Ectodermal cell (in vitro differentiated cells): Measurements from ENCODE around the gene PCDHGB6. TPM values are rescaled to one million over a fixed set of nuclear protein-coding genes. Genes with fewer than 3 reads are reported as not detected.
"Not testable (repeated sequence)": the region's sequence is repeated elsewhere in the genome, so short reads cannot be mapped to it uniquely, and the experiment has no call there.

Experiments
- H3K27ac ChIP-seq: 2 replicates; pipeline ENCODE4 v1.7.0; 2013; ENCODE audit warnings: mild to moderate bottlenecking, low read depth, low read length; ENCODE audit not compliant: insufficient read depth, poor library complexity, severe bottlenecking
- H3K27me3 ChIP-seq: 2 replicates; pipeline ENCODE4 v1.7.0; 2013; ENCODE audit warnings: mild to moderate bottlenecking, low read length; ENCODE audit not compliant: insufficient read depth, control insufficient read depth, poor library complexity, severe bottlenecking
- H3K36me3 ChIP-seq: one replicate; pipeline ENCODE4 v1.7.0; 2013; ENCODE audit warnings: low read length; ENCODE audit not compliant: control insufficient read depth, insufficient read depth
- H3K4me1 ChIP-seq: one replicate; pipeline ENCODE4 v1.7.0; 2013; ENCODE audit warnings: low read length; ENCODE audit not compliant: control insufficient read depth, insufficient read depth
- H3K4me3 ChIP-seq: 2 replicates; pipeline ENCODE4 v1.7.0; 2013; ENCODE audit warnings: low read depth, low read length, control low read depth; ENCODE audit not compliant: insufficient read depth
- H3K9me3 ChIP-seq: 2 replicates; pipeline ENCODE4 v1.7.0; 2013; ENCODE audit warnings: mild to moderate bottlenecking, low read length, moderate library complexity; ENCODE audit not compliant: control insufficient read depth
- WGBS, 2 experiments: methylation state at CpG; one replicate each; pipeline ENCODE4 v1.1.7; 2013; ENCODE audit warnings: missing lambda C conversion rate in 2 of 2; 5-methylcytosine and 5-hydroxymethylcytosine counted together
- polyA plus RNA-seq, 4 experiments: library from polyadenylated mRNA; stranded (reverse); fragments of 50-300 nt; gene quantifications; one replicate each; pipeline ENCODE4 v1.2.3, GENCODE V29; 2013

Gene PCDHGB6
- 34.5 TPM for polyA plus RNA-seq (2013, experiment 1 of 4)
- 38.6 TPM for polyA plus RNA-seq (2013, experiment 2 of 4)
- polyA plus RNA-seq (2013, experiment 3 of 4): 30.6 TPM
- polyA plus RNA-seq (2013, experiment 4 of 4): 34.6 TPM

GRCh38 chr5:141407790-141408505 is at the start of gene PCDHGB6:
TSS of gene PCDHGB6 (plus strand) at chr5:141408021. CDS start at chr5:141408203, 182 bp downstream.
- H3K9me3 ChIP-seq, H3K27me3 ChIP-seq, H3K4me1 ChIP-seq: not testable (repeated sequence)
- Histone ChIP-seq H3K27ac (peak within 1 kb of the TSS; percentile 79), H3K36me3 (peaks cover 13% of the 10 kb centered on the region), H3K4me3 (peak within 1 kb of the TSS; percentile 41)
- 25 to 27% methylated on average over 50 to 51 of the region's 51 CpGs for WGBS, 2 experiments

- WGBS, 2 experiments: 89 to 91% methylated on average over 24 of the region's 24 CpGs
- no peak within 1 kb of the TSS for H3K27ac ChIP-seq
- no peak within 1 kb of the TSS for H3K4me3 ChIP-seq
- no peaks in the 10 kb centered on the region for H3K27me3 ChIP-seq
- no peaks in the 10 kb centered on the region for H3K4me1 ChIP-seq
- H3K9me3 ChIP-seq: peaks cover 4% of the 10 kb centered on the region
- peaks cover 4% of the 10 kb centered on the region for H3K36me3 ChIP-seq
These were observed 47.9 kb upstream of the PCDHGB6 start, which contains the start of gene PCDHGB2 for GRCh38 chr5:141359790-141360426. TSS of gene PCDHGB2 (plus strand) at chr5:141359994. CDS start at chr5:141360136, 142 bp downstream.

GRCh38 chr5:141360685-141361084 is 47.1 kb upstream of the PCDHGB6 start:
- no peak overlapping the region for H3K27ac ChIP-seq
- peaks cover 4% of the 10 kb centered on the region for H3K36me3 ChIP-seq
- H3K4me3 ChIP-seq: no peak overlapping the region
- 93 to 95% methylated on average over 15 of the region's 15 CpGs for WGBS, 2 experiments
- no peaks in the 10 kb centered on the region for H3K4me1 ChIP-seq
- H3K9me3 ChIP-seq: peaks cover 4% of the 10 kb centered on the region
- no peaks in the 10 kb centered on the region for H3K27me3 ChIP-seq

DNA sequence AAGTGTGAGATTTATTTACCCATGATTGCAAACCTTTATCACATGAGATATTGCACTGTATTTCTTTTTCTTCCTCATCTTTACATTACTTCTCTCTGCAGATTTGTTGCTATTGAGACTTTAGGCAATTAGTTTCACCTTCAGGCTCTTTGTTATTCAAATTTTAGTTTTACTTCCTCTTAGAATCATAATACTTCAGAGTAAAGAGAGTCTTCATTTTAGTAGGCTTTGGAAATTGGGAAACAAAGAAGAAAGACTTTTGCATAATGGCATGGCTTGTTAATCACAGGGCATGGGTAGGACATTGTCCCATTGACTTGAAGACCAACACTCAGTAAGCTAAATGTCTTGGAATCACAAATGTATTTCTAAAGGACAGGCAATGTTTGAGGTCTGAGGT is 45.1 kb upstream of the PCDHGB6 start:
- Histone ChIP-seq H3K27me3 (no peaks in the 10 kb centered on the region), H3K36me3 (peaks cover 4% of the 10 kb centered on the region), H3K4me1 (no peaks in the 10 kb centered on the region), H3K27ac (no peak overlapping the region), H3K4me3 (no peak overlapping the region), H3K9me3 (peaks cover 4% of the 10 kb centered on the region)

GRCh38 chr5:141363952-141364660 is 43.7 kb upstream of the PCDHGB6 start, which contains the start of gene PCDHGA5:
TSS of gene PCDHGA5 (plus strand) at chr5:141364162. CDS start at chr5:141364331, 169 bp downstream.
- Histone ChIP-seq H3K4me1 (no peaks in the 10 kb centered on the region), H3K9me3 (peaks cover 4% of the 10 kb centered on the region), H3K36me3 (peaks cover 4% of the 10 kb centered on the region), H3K27me3 (no peaks in the 10 kb centered on the region), H3K27ac (no peak within 1 kb of the TSS), H3K4me3 (no peak within 1 kb of the TSS)
- WGBS, 2 experiments: 96% methylated on average over 32 to 34 of the region's 34 CpGs

- Histone ChIP-seq H3K4me1 (no peaks in the 10 kb centered on the region), H3K36me3 (peaks cover 4% of the 10 kb centered on the region), H3K4me3 (no peak overlapping the region), H3K27ac (no peak overlapping the region), H3K9me3 (peaks cover 2% of the 10 kb centered on the region), H3K27me3 (no peaks in the 10 kb centered on the region)
- WGBS, 2 experiments: 95% methylated on average over 46 of the region's 46 CpGs
These were observed 41.6 kb upstream of the PCDHGB6 start for GRCh38 chr5:141366016-141366896.

DNA sequence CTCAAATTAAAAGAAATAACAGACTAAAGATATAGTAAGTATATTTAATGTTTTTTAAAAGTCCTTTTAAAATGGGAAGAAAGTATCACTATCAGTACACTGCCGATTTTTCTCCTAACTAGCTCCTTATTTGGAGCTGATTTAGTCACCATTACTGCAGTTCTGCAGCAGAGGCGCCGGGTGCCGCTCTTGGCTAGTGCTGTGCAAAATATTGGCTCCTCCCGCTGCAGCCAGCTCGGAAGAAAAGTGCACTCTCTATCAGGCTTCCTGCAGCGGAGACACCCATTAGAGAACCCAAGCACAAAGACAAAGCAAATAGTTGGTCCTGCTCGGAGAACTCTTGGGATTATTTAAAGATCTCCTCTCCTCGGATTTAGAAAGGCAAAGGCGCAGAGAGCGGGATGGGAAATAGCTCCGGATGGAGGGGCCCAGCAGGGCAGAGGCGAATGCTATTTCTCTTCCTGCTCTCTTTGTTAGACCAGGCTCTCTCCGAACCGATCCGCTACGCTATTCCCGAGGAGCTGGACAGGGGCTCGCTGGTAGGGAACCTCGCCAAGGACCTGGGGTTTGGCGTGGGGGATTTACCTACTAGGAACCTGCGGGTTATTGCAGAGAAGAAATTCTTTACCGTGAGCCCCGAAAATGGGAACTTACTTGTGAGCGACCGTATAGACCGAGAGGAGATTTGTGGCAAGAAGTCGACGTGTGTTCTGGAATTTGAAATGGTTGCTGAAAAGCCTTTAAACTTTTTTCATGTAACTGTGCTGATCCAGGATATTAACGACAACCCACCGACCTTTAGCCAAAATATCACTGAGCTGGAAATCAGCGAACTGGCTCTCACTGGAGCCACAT is 37.6 kb upstream of the PCDHGB6 start, which contains the start of gene PCDHGB3:
Gene PCDHGB3 (plus strand): TSS at position 249 of the 855 bp plus-strand sequence. CDS start 153 bp downstream, at position 402.
- H3K4me1 ChIP-seq: no peaks in the 10 kb centered on the region
- H3K4me3 ChIP-seq: no peak within 1 kb of the TSS
- H3K27me3 ChIP-seq: no peaks in the 10 kb centered on the region
- no peaks in the 10 kb centered on the region for H3K36me3 ChIP-seq
- 94 to 95% methylated on average over 32 of the region's 32 CpGs for WGBS, 2 experiments
- H3K9me3 ChIP-seq: peaks cover 10% of the 10 kb centered on the region
- no peak within 1 kb of the TSS for H3K27ac ChIP-seq

- no peak overlapping the region for H3K27ac ChIP-seq
- H3K27me3 ChIP-seq: no peaks in the 10 kb centered on the region
- no peak overlapping the region for H3K4me3 ChIP-seq
These were observed 36.0 kb upstream of the PCDHGB6 start for GRCh38 chr5:141371572-141372475.

More at GRCh38 chr5:141371572-141372475, 36.0 kb upstream of the PCDHGB6 start:
- Histone ChIP-seq H3K4me1 (no peaks in the 10 kb centered on the region), H3K36me3 (no peaks in the 10 kb centered on the region), H3K9me3 (peaks cover 10% of the 10 kb centered on the region)
- 95 to 96% methylated on average over 69 of the region's 69 CpGs for WGBS, 2 experiments
